ENCODE measurements around the gene C1D. TPM values are rescaled to one million over a fixed set of nuclear protein-coding genes. Genes with fewer than 3 reads are reported as not detected.
A peak's percentile ranks its signal among the peaks of the same experiment; 100 is the strongest.
"Not testable (repeated sequence)": the region's sequence is repeated elsewhere in the genome, so short reads cannot be mapped to it uniquely, and the experiment has no call there.

Gene C1D
- total RNA-seq, 8 experiments from 2014 or later: 19.7 to 34.9 (median 24.7) TPM

GRCh38 chr2:68091439-68092034, 28.7 kb upstream of the C1D start:
- in situ Hi-C loops (cut with MboI; ENCODE audit: low pct_unique_long_range_greater_than_20kb in 2 of 9, low sequenced_read_pairs in 9 of 9, unreplicated experiment in 9 of 9): no loop called here
- WGBS, 10 experiments: 38 to 90% (median 72%) methylated on average over 1 to 2 of the region's 2 CpGs; no CpG with 5 or more reads in 4 of the 10 experiments
- no peaks in the 10 kb centered on the region for H3K4me1 ChIP-seq (replicated peaks in 1 of 2)
- H3K4me3 ChIP-seq: no peak overlapping the region
- no peak overlapping the region for H3K27ac ChIP-seq
- ATAC-seq (replicated peaks in 6 of 8): no peak

- 80 to 100% (median 95%) methylated on average over 1 of the region's 1 CpG; no CpG with 5 or more reads in 4 of the 10 experiments for WGBS, 10 experiments
- no peak overlapping the region for H3K27ac ChIP-seq
- no peak for ATAC-seq (replicated peaks in 6 of 8)
- H3K4me1 ChIP-seq (replicated peaks in 1 of 2): no peaks in the 10 kb centered on the region
- no peak overlapping the region for H3K4me3 ChIP-seq
- in situ Hi-C loops (cut with MboI; ENCODE audit: low pct_unique_long_range_greater_than_20kb in 2 of 9, low sequenced_read_pairs in 9 of 9, unreplicated experiment in 9 of 9): no loop called here
Observed at GRCh38 chr2:68089961-68090360, 27.2 kb upstream of the C1D start.

GRCh38 chr2:68088940-68089339, 26.1 kb upstream of the C1D start:
- Histone ChIP-seq H3K4me3 (no peak overlapping the region), H3K4me1 (replicated peaks in 1 of 2) (no peaks in the 10 kb centered on the region), H3K27ac (no peak overlapping the region)
- 0 to 97% (median 60%) methylated on average over 1 to 2 of the region's 2 CpGs; no CpG with 5 or more reads in 1 of the 10 experiments for WGBS, 10 experiments
- in situ Hi-C loops (cut with MboI; ENCODE audit: low pct_unique_long_range_greater_than_20kb in 2 of 9, low sequenced_read_pairs in 9 of 9, unreplicated experiment in 9 of 9): no loop called here
- ATAC-seq (replicated peaks in 6 of 8): peak in 3 of 8 experiments; percentile 26 to 87 (median 56)

GRCh38 chr2:68086166-68086565, 23.4 kb upstream of the C1D start:
- 20 to 77% (median 46%) methylated on average over 1 to 4 of the region's 4 CpGs; no CpG with 5 or more reads in 2 of the 10 experiments for whole genome bisulfite sequencing, 10 experiments
- in situ Hi-C loops (cut with MboI; ENCODE audit: low pct_unique_long_range_greater_than_20kb in 2 of 9, low sequenced_read_pairs in 9 of 9, unreplicated experiment in 9 of 9): no loop called here
- Histone ChIP-seq H3K4me1 (replicated peaks in 1 of 2) (no peaks in the 10 kb centered on the region), H3K4me3 (no peak overlapping the region), H3K27ac (no peak overlapping the region)
- ATAC-seq (replicated peaks in 6 of 8): no peak

- Histone ChIP-seq H3K4me3 (no peak overlapping the region), H3K4me1 (replicated peaks in 1 of 2) (no peaks in the 10 kb centered on the region), H3K27ac (no peak overlapping the region)
- no peak for ATAC-seq (replicated peaks in 6 of 8)
- in situ Hi-C loops (cut with MboI; ENCODE audit: low pct_unique_long_range_greater_than_20kb in 2 of 9, low sequenced_read_pairs in 9 of 9, unreplicated experiment in 9 of 9): no loop called here
- WGBS, 10 experiments: 33 to 100% (median 95%) methylated on average over 1 of the region's 1 CpG; no CpG with 5 or more reads in 2 of the 10 experiments
Observed at GRCh38 chr2:68083346-68083745, 20.5 kb upstream of the C1D start.

- in situ Hi-C loops (cut with MboI; ENCODE audit: low pct_unique_long_range_greater_than_20kb in 2 of 9, low sequenced_read_pairs in 9 of 9, unreplicated experiment in 9 of 9): no loop called here
Observed at GRCh38 chr2:68074050-68074449, 11.2 kb upstream of the C1D start.

GRCh38 chr2:68063797-68064646, 1.2 kb upstream of the C1D start:
- ATAC-seq (replicated peaks in 6 of 8); H3K4me1 ChIP-seq (replicated peaks in 1 of 2); H3K27ac ChIP-seq; in situ Hi-C loops (cut with MboI; ENCODE audit: low pct_unique_long_range_greater_than_20kb in 2 of 9, low sequenced_read_pairs in 9 of 9, unreplicated experiment in 9 of 9); H3K4me3 ChIP-seq: not testable (repeated sequence)
- WGBS, 10 experiments: 66 to 94% (median 70%) methylated on average over 4 to 7 of the region's 19 CpGs; no CpG with 5 or more reads in 7 of the 10 experiments

More at GRCh38 chr2:68074050-68074449, 11.2 kb upstream of the C1D start:
- Histone ChIP-seq H3K27ac (no peak overlapping the region), H3K4me3 (no peak overlapping the region), H3K4me1 (replicated peaks in 1 of 2) (no peaks in the 10 kb centered on the region)
- WGBS, 10 experiments: 43 to 100% (median 84%) methylated on average over 1 to 6 of the region's 6 CpGs; no CpG with 5 or more reads in 2 of the 10 experiments
- no peak for ATAC-seq (replicated peaks in 6 of 8)

GRCh38 chr2:68060652-68061051, 2.2 kb downstream of the C1D start:
- 39 to 97% (median 84%) methylated on average over 1 to 5 of the region's 5 CpGs for WGBS, 10 experiments
- ATAC-seq (replicated peaks in 6 of 8): no peak
- no peak overlapping the region for H3K4me3 ChIP-seq
- H3K4me1 ChIP-seq (replicated peaks in 1 of 2): peaks cover 8% of the 10 kb centered on the region in 2 donors
- H3K27ac ChIP-seq: no peak overlapping the region
- in situ Hi-C loops (cut with MboI; ENCODE audit: low pct_unique_long_range_greater_than_20kb in 2 of 9, low sequenced_read_pairs in 9 of 9, unreplicated experiment in 9 of 9): no loop called here

- ATAC-seq (replicated peaks in 6 of 8): peak in 2 of 8 experiments; percentile 12 to 36
- WGBS, 10 experiments: 24 to 91% (median 80%) methylated on average over 3 to 12 of the region's 12 CpGs
- no peak overlapping the region for H3K4me3 ChIP-seq
- H3K27ac ChIP-seq: no peak overlapping the region
- in situ Hi-C loops (cut with MboI; ENCODE audit: low pct_unique_long_range_greater_than_20kb in 2 of 9, low sequenced_read_pairs in 9 of 9, unreplicated experiment in 9 of 9): no loop called here
- H3K4me1 ChIP-seq (replicated peaks in 1 of 2): peaks cover 8% of the 10 kb centered on the region in 2 donors
Observed at GRCh38 chr2:68059784-68060525, 2.8 kb downstream of the C1D start.

- 76 to 100% (median 94%) methylated on average over 1 to 3 of the region's 3 CpGs for WGBS, 10 experiments
- ATAC-seq (replicated peaks in 6 of 8): no peak
- in situ Hi-C loops (cut with MboI; ENCODE audit: low pct_unique_long_range_greater_than_20kb in 2 of 9, low sequenced_read_pairs in 9 of 9, unreplicated experiment in 9 of 9): no loop called here
Observed at GRCh38 chr2:68057658-68058396, 5.0 kb downstream of the C1D start.

GRCh38 chr2:68052717-68053422, 9.9 kb downstream of the C1D start:
- H3K27ac ChIP-seq: no peak overlapping the region
- no peak for ATAC-seq (replicated peaks in 6 of 8)
- H3K4me1 ChIP-seq (replicated peaks in 1 of 2): no peaks in the 10 kb centered on the region
- in situ Hi-C loops (cut with MboI; ENCODE audit: low pct_unique_long_range_greater_than_20kb in 2 of 9, low sequenced_read_pairs in 9 of 9, unreplicated experiment in 9 of 9): no loop called here
- no peak overlapping the region for H3K4me3 ChIP-seq
- 87 to 100% (median 92%) methylated on average over 1 to 6 of the region's 6 CpGs; no CpG with 5 or more reads in 1 of the 10 experiments for WGBS, 10 experiments

More at GRCh38 chr2:68057658-68058396, 5.0 kb downstream of the C1D start:
- Histone ChIP-seq H3K4me3 (no peak overlapping the region), H3K4me1 (replicated peaks in 1 of 2) (peaks cover 8% of the 10 kb centered on the region in 2 donors), H3K27ac (no peak overlapping the region)

GRCh38 chr2:68050353-68050752, 12.5 kb downstream of the C1D start:
- Histone ChIP-seq H3K27ac (no peak overlapping the region), H3K4me3 (no peak overlapping the region), H3K4me1 (replicated peaks in 1 of 2) (no peaks in the 10 kb centered on the region)
- 58 to 100% (median 93%) methylated on average over 1 to 2 of the region's 2 CpGs; no CpG with 5 or more reads in 1 of the 10 experiments for WGBS, 10 experiments
- in situ Hi-C loops (cut with MboI; ENCODE audit: low pct_unique_long_range_greater_than_20kb in 2 of 9, low sequenced_read_pairs in 9 of 9, unreplicated experiment in 9 of 9): no loop called here
- ATAC-seq (replicated peaks in 6 of 8): no peak

Measured in motor neuron (in vitro differentiated cells).